OCI-LY7 (cell line): ENCODE measurements around the gene NLN.

Experiments used
- CTCF ChIP-seq: fragments of 200-600 bp; sonication (generic); conservative IDR thresholded peaks from 2 replicates; pipeline ENCODE4 v1.5.1; 2014; ENCODE audit warnings: mild to moderate bottlenecking, antibody characterized with exemption, low read length, moderate library complexity, mixed read lengths
- EZH2phosphoT487 ChIP-seq: fragments of 200-600 bp; sonication (generic); IDR thresholded peaks from 2 replicates; pipeline ENCODE4 v1.6.1; 2018; ENCODE audit warnings: low read depth, borderline replicate concordance, mild to moderate bottlenecking, mixed run types, antibody characterized with exemption, low read length, moderate library complexity, mixed read lengths

GRCh38 chr5:65855766-65856315, 133.8 kb downstream of the NLN start:
- no peak for TF ChIP-seq CTCF
- TF ChIP-seq EZH2phosphoT487, result no peak
